HG03135 (cell line): ENCODE measurements around the gene GPR132.

Experiments used
- ATAC-seq: cut with Tn5 transposase; IDR thresholded peaks from one replicate; pipeline ENCODE4 v1.9.1; 2021; ENCODE audit warnings: mild to moderate bottlenecking, moderate library complexity; ENCODE audit not compliant: unreplicated experiment

Gene GPR132

GRCh38 chr14:105005929-105006830 lies 59.0 kb downstream of the GPR132 start:
- ATAC-seq: no peak

- no peak for ATAC-seq
Observed at GRCh38 chr14:105005329-105005928, 59.8 kb downstream of the GPR132 start.
